GM12892 (cell line): ENCODE measurements around the gene HTRA3.

Experiments used
- DNase-seq: peaks from one replicate; pipeline ENCODE4 v3.0.0; 2011; ENCODE audit not compliant: insufficient read length
- FAIRE-seq: peaks from 2 replicates; lab custom pipeline; 2011; peaks lifted over from hg19 to GRCh38; lab: Jason Lieb, UNC
- POLR2A ChIP-seq: IDR thresholded peaks from 2 replicates; pipeline ENCODE4 v1.6.1; 2011; ENCODE audit warnings: low read depth, low read length, control low read depth
- POLR2AphosphoS5 ChIP-seq: IDR thresholded peaks from 2 replicates; pipeline ENCODE4 v1.6.1; 2011; ENCODE audit warnings: low read depth, low read length, control low read depth
- TAF1 ChIP-seq: IDR thresholded peaks from 2 replicates; pipeline ENCODE4 v1.6.1; 2011; ENCODE audit warnings: low read depth, mild to moderate bottlenecking, control low read depth, low read length, borderline replicate concordance

Gene HTRA3

GRCh38 chr4:8324640-8325239 lies 55.2 kb downstream of the HTRA3 start:
- TF ChIP-seq TAF1: no peak
- no peak for TF ChIP-seq POLR2A
- TF ChIP-seq POLR2AphosphoS5: no peak
- DNase-seq (no peak), FAIRE-seq (no peak)

DNA sequence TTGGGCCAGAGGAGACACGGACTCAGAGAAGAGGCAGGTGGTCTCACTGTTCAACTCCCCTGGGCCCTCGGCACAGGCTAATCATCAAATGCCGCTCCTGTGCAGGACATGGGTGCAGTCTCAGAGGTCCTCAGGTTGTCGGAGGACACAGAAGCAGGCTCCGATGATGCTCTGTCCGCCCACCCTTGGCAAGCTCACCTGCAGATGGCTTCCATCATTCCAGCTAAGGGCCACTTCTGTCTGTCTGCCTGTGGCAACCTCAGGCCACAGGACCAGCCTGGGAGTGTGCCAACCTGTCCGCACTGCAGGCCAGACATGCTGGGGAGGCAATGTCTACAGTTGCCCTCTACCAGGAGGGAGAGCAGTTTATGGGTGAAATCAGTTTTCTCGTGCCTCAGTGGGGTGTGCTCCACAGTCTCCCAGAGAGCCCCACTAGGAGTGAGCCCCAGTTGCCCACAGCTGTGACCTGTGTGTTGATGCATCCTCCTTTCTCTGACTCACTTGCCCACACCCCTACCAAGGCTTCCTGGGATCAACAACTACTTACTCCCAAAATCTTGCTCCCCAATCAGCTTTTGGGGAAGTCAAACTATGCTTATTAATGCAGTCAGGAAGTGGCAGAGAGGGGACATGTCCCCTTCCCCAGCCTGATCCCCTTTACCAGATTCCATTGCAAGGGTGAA lies 55.9 kb downstream of the HTRA3 start:
- DNase-seq (no peak), FAIRE-seq (no peak)
- no peak for TF ChIP-seq TAF1
- TF ChIP-seq POLR2A: no peak
- no peak for TF ChIP-seq POLR2AphosphoS5

DNA sequence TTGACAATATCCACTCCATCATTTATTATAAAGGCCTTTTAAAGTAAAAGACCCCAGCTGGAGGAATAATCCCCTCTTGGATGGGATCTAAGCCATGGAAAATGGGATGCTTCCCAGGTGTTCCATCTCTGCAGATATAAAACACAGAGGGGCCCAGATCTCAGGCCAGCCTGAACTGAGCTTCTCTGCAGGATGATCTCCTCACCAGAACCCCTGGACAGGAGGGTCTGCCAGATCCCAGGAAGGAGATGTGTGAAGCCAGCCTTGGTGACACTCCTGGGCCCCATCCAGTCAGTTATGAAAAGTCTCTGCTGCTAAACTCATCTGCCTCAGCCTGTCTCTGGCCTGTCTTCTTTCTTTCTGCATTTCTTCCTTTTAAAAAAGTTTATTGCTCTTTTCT lies 56.7 kb downstream of the HTRA3 start:
- TF ChIP-seq POLR2A (no peak), POLR2AphosphoS5 (no peak), TAF1 (no peak)
- DNase-seq (no peak), FAIRE-seq (no peak)

DNA sequence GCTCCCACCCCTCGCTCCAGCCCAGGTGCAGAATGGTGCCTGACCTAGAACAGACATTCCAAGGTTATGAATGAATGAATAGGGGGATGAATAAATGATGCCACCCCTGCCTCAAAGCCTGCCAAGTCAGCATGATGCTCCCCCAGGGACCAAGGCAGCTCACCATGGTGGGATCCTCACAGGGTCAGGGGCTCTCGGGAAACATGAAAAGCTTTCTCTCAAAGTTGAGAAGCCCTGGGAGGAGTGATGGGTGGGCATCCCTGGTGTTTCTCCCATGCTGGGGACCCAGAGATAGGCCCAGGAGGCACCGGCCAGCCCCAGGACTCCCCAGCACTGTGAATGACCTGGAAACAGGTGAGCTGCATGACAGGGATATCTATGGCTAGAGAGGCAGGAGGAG lies 58.9 kb downstream of the HTRA3 start:
- FAIRE-seq (no peak), DNase-seq (no peak)
- TF ChIP-seq TAF1: no peak
- no peak for TF ChIP-seq POLR2AphosphoS5
- no peak for TF ChIP-seq POLR2A

DNA sequence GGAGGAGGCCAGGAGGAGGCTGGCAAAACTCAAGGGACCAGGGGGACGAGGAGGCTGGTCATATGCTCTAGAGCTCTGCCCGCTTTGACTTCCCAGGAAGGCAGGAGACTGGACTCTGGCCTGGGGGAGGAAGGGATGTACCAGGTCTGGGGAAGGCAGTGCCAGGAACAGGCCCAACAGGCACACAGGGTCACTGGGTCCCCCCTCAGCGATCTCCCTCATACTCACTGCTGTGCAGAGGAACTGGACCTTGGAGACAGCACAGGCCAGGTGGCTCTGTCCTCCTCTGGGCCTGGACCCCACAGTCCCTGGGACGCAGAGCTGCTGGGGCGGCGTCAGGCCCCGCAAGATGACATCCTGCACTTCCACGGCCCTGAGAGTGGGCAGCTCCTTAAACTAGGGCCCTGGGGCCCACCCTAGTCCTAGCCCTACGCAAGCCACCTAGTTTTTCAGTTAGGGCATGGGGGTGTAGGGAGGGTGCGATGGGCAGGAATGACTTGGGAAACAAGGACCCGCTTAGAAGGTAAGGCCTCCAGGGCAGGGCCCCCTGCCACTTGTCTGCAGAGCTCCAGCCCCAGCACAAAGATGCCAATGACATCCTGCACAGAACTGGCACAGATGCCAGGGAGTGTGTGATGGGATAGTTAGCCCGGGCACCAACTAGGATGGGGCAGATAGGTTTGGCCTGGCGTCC lies 59.5 kb downstream of the HTRA3 start:
- TF ChIP-seq POLR2A (no peak), TAF1 (no peak), POLR2AphosphoS5 (no peak)
- FAIRE-seq: no peak
- DNase-seq: no peak

DNA sequence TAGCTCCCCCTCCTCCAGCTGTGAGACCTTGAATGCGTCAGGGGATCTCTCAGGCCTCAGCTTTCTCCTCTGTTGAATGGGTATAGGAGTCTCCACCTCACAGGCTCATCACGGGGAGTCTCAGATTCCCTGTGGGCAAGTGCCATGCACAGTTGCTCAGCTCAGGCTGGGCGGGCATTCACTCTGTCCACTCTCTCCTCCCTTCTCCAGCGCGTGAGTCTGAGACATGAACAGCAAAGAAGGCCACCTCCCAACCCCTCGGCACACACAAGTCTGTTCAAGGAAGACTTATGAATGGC lies 60.0 kb downstream of the HTRA3 start:
- no peak for DNase-seq
- no peak for FAIRE-seq

DNA sequence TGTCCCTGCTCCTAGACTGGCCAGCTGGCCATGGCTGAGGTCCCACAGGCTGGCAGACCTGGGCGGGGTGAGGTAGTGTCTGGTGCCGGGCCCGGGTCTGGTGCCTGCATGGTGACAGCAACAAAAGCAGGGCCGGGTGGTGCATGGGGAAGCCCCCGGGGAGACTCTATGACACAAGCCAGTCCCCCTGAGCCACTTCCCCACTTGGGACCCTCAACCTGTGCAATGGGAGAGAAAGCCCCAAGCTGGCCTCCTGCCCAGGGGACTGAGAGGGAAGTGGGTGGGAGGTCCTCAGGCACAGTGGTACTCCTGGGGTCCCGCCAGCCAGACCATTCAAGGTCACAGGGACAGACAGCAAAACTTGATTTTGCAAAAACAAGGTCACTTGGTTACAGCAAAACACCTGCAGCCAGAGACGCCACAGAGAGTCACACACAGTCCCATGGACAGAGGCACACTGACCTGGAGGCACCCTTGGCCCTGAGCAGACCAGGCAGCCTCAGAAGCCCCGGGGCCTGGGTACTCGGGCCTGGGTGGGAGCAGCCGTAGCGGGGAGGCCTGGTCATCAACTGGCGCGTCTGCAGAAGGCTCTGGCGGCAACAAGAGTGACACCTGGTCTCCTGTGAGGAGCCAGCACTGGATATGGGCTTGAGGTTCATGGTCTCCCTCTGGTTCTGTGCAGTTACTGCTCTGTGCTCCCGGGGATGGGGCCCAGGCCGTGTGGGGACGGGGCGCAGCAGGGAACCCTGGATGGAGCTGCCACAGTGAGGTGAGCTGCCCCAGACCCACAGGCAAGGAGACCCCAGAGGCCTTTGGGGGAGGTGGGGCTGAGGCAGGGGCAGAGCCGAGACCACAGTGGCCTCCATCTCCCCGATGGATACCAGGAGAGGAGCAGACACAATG lies 60.6 kb downstream of the HTRA3 start:
- TF ChIP-seq TAF1: no peak
- no peak for TF ChIP-seq POLR2A
- TF ChIP-seq POLR2AphosphoS5: no peak
- no peak for FAIRE-seq
- no peak for DNase-seq

More for the DNA sequence above, 60.0 kb downstream of the HTRA3 start:
- no peak for TF ChIP-seq POLR2AphosphoS5
- no peak for TF ChIP-seq TAF1
- no peak for TF ChIP-seq POLR2A

GRCh38 chr4:8330821-8331574 lies 61.4 kb downstream of the HTRA3 start:
- no peak for TF ChIP-seq POLR2A
- TF ChIP-seq POLR2AphosphoS5: no peak
- TF ChIP-seq TAF1: no peak
- no peak for DNase-seq
- no peak for FAIRE-seq

GRCh38 chr4:8331575-8331955 lies 62.0 kb downstream of the HTRA3 start:
- TF ChIP-seq POLR2AphosphoS5: no peak
- no peak for TF ChIP-seq POLR2A
- no peak for TF ChIP-seq TAF1
- FAIRE-seq: no peak
- no peak for DNase-seq

GRCh38 chr4:8332038-8332857 lies 62.7 kb downstream of the HTRA3 start:
- DNase-seq (no peak), FAIRE-seq (no peak)
- TF ChIP-seq TAF1: no peak
- no peak for TF ChIP-seq POLR2AphosphoS5
- no peak for TF ChIP-seq POLR2A

- DNase-seq (no peak), FAIRE-seq (no peak)
- TF ChIP-seq POLR2A (no peak), TAF1 (no peak), POLR2AphosphoS5 (no peak)
Observed at GRCh38 chr4:8332891-8333331, 63.4 kb downstream of the HTRA3 start.
